K562 (cell line): ENCODE results near the gene MYL4. TPM values are rescaled to one million over a fixed set of nuclear protein-coding genes. Genes with fewer than 3 reads are reported as not detected.
A peak's percentile ranks its signal among the peaks of the same experiment; 100 is the strongest.

ENCODE experiments used
- ADNP ChIP-seq: fragments of 200-800 bp; sonication (Bioruptor generic); IDR thresholded peaks from 2 replicates; pipeline ENCODE4 v1.6.1; 2016; ENCODE audit warnings: missing genetic modification characterization, missing compliant biosample characterization
- BDP1 ChIP-seq: IDR thresholded peaks from 3 replicates; pipeline ENCODE4 v1.6.1; 2011; ENCODE audit not compliant: insufficient read length, insufficient read depth
- CHD4 ChIP-seq: fragments of 200-600 bp; sonication (generic); IDR thresholded peaks from 3 replicates; pipeline ENCODE4 v1.6.1; 2012; ENCODE audit warnings: low read depth, mild to moderate bottlenecking, mixed read lengths, low read length, inconsistent platforms; ENCODE audit not compliant: insufficient read depth, insufficient replicate concordance, poor library complexity, severe bottlenecking
- CREB3 ChIP-seq: fragments of 450-650 bp; conservative IDR thresholded peaks from 2 replicates; pipeline ENCODE4 v1.6.1; 2016; ENCODE audit warnings: missing genetic modification characterization, low read depth, mild to moderate bottlenecking, missing compliant biosample characterization, moderate library complexity
- EGR1 ChIP-seq: fragments of 450-650 bp; conservative IDR thresholded peaks from 2 replicates; pipeline ENCODE4 v1.6.1; 2017; ENCODE audit warnings: mild to moderate bottlenecking
- ELF1 ChIP-seq: fragments of 200-800 bp; sonication (Bioruptor generic); IDR thresholded peaks from 2 replicates; pipeline ENCODE4 v1.6.1; 2016; ENCODE audit warnings: missing genetic modification characterization, missing compliant biosample characterization
- HSF4 ChIP-seq: fragments of 250-450 bp; sonication (Bioruptor Pico); IDR thresholded peaks from 2 replicates; pipeline ENCODE4 v2.1.2; 2022; ENCODE audit warnings: mild to moderate bottlenecking, moderate library complexity, borderline replicate concordance
- KLF6 ChIP-seq: fragments of 250-450 bp; sonication (Bioruptor Pico); IDR thresholded peaks from 2 replicates; pipeline ENCODE4 v1.4.0; 2020; ENCODE audit warnings: mild to moderate bottlenecking, moderate library complexity, borderline replicate concordance
- MEF2A ChIP-seq: IDR thresholded peaks from 2 replicates; pipeline ENCODE4 v1.6.1; 2011; ENCODE audit warnings: low read depth, mild to moderate bottlenecking, low read length, moderate library complexity; ENCODE audit not compliant: control insufficient read depth
- NCOA6 ChIP-seq: fragments of 450-650 bp; IDR thresholded peaks from 2 replicates; pipeline ENCODE4 v1.6.1; 2017; ENCODE audit warnings: mild to moderate bottlenecking
- PML ChIP-seq: IDR thresholded peaks from 2 replicates; pipeline ENCODE4 v1.6.1; 2012; ENCODE audit warnings: low read length, inconsistent platforms
- POLR3A ChIP-seq: IDR thresholded peaks from 2 replicates; pipeline ENCODE4 v1.6.1; 2011; ENCODE audit warnings: borderline replicate concordance, mild to moderate bottlenecking, moderate library complexity; ENCODE audit not compliant: insufficient read length, insufficient read depth; ENCODE audit errors: extremely low read depth
- RHOXF2B ChIP-seq: fragments of 250-450 bp; sonication (Bioruptor Pico); conservative IDR thresholded peaks from 2 replicates; pipeline ENCODE4 v1.5.1; 2021
- SAFB2 ChIP-seq: fragments of 200-400 bp; formaldehyde crosslinking; IDR thresholded peaks from 2 replicates; pipeline ENCODE4 v1.6.1; 2018; ENCODE audit warnings: borderline replicate concordance, low read length, low read depth, moderate library complexity; ENCODE audit not compliant: severe bottlenecking
- ZNF584 ChIP-seq: fragments of 200-800 bp; sonication (Bioruptor generic); IDR thresholded peaks from 2 replicates; pipeline ENCODE4 v1.6.1; 2016; ENCODE audit warnings: low read depth, mild to moderate bottlenecking, missing genetic modification characterization, missing compliant biosample characterization
- ZSCAN29 ChIP-seq: fragments of 450-650 bp; IDR thresholded peaks from 2 replicates; pipeline ENCODE4 v1.6.1; 2017
- polyA plus RNA-seq, 8 experiments: library from polyadenylated mRNA; depleted of rRNA in 4 of 8; stranded (reverse) in 5 of 8; unstranded in 3 of 8; fragments of >200 nt; fragmentation: Nextera tagmentation in 2 of 8; fragmentation: Illumina TruSeq in 1 of 8; extraction: Ambion mirVana in 2 of 8; extraction: Trizol in 1 of 8; gene quantifications; 2 replicates each; pipeline versions ENCODE4 v1.2.1 to v1.2.3, GENCODE V29; 2011 to 2014; ENCODE audit warnings: inconsistent platforms in 1 of 8, missing spikeins in 1 of 8
- total RNA-seq, 7 experiments: library from RNA; depleted of rRNA in 6 of 7; stranded (reverse); fragments of >200 nt in 6 of 7; fragmentation: Illumina TruSeq in 2 of 7; extraction: Trizol in 2 of 7; gene quantifications; 2 replicates each; pipeline versions ENCODE4 v1.2.1 to v1.2.3, GENCODE V29; 2011 to 2021; ENCODE audit warnings: low replicate concordance in 1 of 7
- TF ChIP-seq, protein P1 (sequence below), 2 experiments: fragments of 450-650 bp in 1 of 2; sonication (generic) in 1 of 2; formaldehyde crosslinking in 1 of 2; IDR thresholded peaks; 2 replicates each; pipeline versions ENCODE4 v1.7.1 to v1.9.0; 2016 to 2022; ENCODE audit warnings: inconsistent platforms in 1 of 2, mild to moderate bottlenecking in 1 of 2, missing genetic modification reagents in 1 of 2

Gene MYL4
- total and polyA plus RNA-seq, 9 of the 15 experiments (the other 6 are each of a cell fraction or from before 2014, with no cell fraction given): 117 to 423 (median 221) TPM

DNA sequence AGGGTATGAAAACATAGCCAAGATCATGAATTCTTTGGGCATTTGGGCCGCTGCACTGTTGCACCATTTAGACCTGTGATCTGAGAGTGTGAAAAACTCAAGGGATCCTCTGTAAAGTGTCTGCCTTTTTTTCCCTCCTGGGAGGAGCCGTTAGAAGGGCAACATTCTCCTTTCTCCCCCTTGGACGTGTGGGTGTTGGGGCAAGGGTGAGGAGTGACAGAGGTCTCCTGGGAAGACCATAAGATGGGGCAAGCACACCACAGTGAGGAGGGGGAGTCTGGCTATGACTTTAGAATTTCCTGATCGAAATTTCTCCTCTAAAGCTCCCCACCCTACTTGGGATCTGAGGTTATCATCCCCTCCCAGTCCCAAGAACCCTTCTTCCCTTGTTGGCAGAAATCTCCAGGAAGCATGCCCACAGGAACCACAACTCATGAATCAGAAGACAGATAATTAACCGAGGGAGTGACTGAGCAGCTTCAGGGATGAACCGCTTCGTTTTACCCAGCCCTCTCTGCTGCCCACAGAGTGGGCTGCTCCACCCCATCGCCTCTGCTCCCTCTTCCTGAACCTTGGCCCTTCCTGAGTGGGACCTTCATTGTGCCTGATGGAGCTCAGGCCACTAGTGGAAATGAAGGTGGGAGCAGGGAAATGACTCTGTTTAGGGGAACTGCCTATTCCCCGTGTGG lies 48.6 kb downstream of the MYL4 start (continued):
- TF ChIP-seq, protein P1, sequence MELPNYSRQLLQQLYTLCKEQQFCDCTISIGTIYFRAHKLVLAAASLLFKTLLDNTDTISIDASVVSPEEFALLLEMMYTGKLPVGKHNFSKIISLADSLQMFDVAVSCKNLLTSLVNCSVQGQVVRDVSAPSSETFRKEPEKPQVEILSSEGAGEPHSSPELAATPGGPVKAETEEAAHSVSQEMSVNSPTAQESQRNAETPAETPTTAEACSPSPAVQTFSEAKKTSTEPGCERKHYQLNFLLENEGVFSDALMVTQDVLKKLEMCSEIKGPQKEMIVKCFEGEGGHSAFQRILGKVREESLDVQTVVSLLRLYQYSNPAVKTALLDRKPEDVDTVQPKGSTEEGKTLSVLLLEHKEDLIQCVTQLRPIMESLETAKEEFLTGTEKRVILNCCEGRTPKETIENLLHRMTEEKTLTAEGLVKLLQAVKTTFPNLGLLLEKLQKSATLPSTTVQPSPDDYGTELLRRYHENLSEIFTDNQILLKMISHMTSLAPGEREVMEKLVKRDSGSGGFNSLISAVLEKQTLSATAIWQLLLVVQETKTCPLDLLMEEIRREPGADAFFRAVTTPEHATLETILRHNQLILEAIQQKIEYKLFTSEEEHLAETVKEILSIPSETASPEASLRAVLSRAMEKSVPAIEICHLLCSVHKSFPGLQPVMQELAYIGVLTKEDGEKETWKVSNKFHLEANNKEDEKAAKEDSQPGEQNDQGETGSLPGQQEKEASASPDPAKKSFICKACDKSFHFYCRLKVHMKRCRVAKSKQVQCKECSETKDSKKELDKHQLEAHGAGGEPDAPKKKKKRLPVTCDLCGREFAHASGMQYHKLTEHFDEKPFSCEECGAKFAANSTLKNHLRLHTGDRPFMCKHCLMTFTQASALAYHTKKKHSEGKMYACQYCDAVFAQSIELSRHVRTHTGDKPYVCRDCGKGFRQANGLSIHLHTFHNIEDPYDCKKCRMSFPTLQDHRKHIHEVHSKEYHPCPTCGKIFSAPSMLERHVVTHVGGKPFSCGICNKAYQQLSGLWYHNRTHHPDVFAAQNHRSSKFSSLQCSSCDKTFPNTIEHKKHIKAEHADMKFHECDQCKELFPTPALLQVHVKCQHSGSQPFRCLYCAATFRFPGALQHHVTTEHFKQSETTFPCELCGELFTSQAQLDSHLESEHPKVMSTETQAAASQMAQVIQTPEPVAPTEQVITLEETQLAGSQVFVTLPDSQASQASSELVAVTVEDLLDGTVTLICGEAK (IDR thresholded peaks at IDR 0.05): no peak
- TF ChIP-seq, protein P1 (CRISPR knock-in tag; IDR thresholded peaks at IDR 0.05): no peak
- no peak for TF ChIP-seq POLR3A
- peak; percentile 57 for TF ChIP-seq EGR1
- no peak for TF ChIP-seq RHOXF2B
- TF ChIP-seq ZSCAN29: no peak
- TF ChIP-seq NCOA6: no peak
- TF ChIP-seq CHD4: no peak
- no peak for TF ChIP-seq HSF4 (CRISPR knock-in tag)
- TF ChIP-seq ZNF584 (CRISPR knock-in tag): no peak
- TF ChIP-seq CREB3: no peak
- no peak for TF ChIP-seq PML
- TF ChIP-seq BDP1: no peak
- TF ChIP-seq MEF2A: no peak
- no peak for TF ChIP-seq ADNP (tag)
- no peak for TF ChIP-seq ELF1 (tag)
- TF ChIP-seq KLF6: peak; percentile 35; the same call in 1 of the 2 replicates
- TF ChIP-seq SAFB2: no peak
